Subcutaneous adipose tissue (tissue), 4 donors: ENCODE data around the gene ANKRD28. TPM values are rescaled to one million over a fixed set of nuclear protein-coding genes. Genes with fewer than 3 reads are reported as not detected.

ENCODE experiments used
- total RNA-seq, 4 donors: library from RNA; depleted of rRNA; stranded (reverse); fragments of >200 nt; gene quantifications; one replicate each; pipeline ENCODE4 v1.1.0, GENCODE V29; 2016
- TF ChIP-seq, protein P1 (sequence below): fragments of 450-650 bp; IDR thresholded peaks from one replicate; pipeline ENCODE4 v1.5.1; 2016; ENCODE audit warnings: low read depth, mild to moderate bottlenecking, control low read depth, antibody characterized with exemption, moderate library complexity

Gene ANKRD28
- total RNA-seq, 4 donors from 2014 or later = 66.5 to 130 (median 123) TPM

DNA sequence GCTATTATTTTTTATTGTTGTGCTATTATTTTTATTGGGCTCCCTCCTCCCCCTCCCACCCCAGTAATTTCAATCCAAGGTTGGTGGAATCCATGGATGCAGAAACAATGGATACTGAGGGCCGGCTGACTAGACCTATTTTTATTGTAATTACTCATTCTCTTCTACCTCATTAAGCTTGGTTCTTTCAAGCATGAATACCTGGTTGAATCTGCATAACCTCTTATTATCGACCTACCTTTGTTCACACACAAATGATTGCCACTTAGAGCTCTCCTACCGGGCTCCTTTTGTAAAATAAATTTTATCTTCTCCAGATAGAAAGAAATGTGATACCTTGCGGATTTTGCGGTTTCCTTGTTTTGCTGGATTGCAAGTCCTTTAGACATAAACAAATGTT, 164.6 kb downstream of the ANKRD28 start:
- TF ChIP-seq, protein P1, sequence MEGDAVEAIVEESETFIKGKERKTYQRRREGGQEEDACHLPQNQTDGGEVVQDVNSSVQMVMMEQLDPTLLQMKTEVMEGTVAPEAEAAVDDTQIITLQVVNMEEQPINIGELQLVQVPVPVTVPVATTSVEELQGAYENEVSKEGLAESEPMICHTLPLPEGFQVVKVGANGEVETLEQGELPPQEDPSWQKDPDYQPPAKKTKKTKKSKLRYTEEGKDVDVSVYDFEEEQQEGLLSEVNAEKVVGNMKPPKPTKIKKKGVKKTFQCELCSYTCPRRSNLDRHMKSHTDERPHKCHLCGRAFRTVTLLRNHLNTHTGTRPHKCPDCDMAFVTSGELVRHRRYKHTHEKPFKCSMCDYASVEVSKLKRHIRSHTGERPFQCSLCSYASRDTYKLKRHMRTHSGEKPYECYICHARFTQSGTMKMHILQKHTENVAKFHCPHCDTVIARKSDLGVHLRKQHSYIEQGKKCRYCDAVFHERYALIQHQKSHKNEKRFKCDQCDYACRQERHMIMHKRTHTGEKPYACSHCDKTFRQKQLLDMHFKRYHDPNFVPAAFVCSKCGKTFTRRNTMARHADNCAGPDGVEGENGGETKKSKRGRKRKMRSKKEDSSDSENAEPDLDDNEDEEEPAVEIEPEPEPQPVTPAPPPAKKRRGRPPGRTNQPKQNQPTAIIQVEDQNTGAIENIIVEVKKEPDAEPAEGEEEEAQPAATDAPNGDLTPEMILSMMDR = no peak

DNA sequence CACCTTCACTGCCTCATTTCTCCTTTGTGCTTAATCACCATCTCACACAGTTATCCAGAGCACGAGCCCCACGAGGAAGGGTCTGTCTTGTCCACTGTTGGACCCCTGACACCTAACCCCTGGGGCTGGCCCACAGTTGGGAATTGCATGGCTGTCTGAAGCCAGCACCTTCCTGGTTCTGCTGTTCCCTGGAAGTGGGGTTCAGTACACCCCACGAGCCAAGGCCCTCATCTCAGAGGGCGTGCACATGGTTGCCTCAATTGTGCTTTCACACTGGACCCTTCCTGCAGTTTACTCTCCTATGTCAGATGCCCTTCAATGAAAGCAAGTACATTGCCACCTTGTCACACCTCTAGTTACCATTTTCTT, 165.6 kb downstream of the ANKRD28 start:
- TF ChIP-seq, protein P1 = no peak

DNA sequence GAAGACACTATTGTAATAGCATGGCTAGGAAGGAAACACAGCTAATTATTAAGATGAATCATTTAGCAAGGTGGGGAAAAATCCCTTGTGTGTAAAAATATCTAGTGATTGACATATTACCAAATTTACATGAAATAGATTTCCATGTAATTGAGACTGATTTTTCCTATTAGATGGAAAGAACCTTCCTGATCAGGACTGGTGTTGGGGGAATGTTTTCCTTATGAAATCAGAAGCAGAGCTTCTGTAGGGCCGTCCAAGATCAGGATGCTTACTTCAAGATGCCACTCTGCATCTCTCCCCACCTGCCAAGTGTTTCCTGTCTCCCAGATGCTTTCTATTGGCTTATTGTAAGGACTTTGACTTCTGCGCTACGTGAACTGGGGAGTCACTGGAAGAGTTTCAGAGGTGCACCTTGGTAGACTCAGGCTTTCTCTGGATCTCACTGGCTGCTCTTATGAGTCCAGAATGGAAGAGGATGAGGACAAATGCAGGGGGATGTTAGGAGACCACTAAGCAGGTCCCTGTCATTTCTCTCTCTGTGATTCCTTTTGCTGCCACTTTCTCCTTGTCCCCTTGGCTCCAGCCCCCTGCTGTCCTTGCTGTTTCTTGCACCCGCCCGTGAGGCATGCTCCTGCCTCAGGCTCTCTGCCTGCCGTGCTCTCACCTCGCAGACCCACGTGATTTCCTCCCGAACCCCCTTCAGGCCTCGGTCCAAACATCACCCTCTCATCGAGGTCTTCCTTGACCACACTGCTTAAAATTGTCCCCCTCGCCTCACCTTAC, 166.2 kb downstream of the ANKRD28 start:
- TF ChIP-seq, protein P1 = no peak

DNA sequence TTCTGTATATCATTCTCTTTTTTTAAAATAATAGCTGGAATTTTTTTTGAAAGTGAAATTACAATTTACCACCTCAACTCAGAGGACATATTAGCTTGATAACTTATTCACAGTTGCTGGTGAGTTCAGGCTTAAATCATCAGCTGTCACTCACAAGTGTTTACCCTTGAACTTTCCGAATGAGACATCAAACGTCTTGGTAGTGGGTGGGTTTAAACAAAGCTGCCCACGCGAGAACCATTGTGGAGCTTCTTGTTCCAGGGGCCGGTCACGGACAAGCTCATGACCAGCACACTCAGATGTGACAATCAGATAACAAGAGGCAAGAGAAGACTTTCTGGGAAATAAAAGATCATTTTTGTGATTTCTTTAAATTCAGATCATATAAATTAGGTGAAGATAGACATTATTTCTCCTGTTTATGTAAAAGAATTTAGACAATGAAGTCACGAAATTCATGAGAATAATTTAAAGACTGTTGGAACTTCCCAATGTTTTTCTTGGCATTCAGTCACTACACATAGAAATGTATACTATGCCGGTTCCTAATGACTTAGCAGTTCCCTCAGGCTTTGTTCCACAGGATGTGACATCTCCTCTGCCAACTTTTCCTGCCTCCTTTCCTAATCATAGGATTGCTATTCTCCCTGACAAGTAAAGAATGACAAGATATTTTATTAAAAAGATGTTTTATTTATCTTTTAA, 167.0 kb downstream of the ANKRD28 start:
- TF ChIP-seq, protein P1 = no peak

DNA sequence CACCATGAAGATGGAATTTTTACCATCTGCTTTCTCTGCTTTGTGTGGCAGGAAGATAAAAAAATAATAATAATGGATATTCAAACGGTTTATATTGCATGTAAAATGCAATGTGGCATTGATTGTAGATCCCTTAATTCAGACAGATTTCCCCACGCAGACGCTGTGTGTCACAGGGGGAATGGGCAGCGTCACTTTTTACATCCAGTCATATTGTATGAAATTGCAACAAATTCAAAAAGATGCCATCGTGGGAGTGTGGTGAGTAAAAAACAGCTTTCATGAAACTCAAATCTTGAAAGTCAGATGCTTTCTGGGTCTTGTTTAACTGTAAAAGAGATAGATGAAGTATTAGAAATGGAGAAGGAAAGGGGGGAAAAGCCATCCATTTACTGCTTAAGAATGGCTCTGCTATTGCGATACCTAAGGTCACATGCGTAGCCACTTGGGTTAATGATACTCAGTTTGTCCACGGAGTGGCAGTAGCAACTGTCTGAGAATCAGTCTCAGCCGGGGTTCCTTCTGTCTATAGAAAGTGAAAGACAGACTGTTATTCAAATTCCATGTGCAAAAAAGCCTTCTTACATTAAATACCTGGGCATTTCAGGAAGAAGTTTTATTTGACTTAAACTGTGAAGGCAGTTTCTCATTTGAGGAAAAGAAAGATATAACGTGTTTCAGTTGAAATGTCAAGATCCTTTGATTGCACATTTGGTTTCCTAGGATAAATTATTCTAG, 167.8 kb downstream of the ANKRD28 start:
- TF ChIP-seq, protein P1 = no peak

DNA sequence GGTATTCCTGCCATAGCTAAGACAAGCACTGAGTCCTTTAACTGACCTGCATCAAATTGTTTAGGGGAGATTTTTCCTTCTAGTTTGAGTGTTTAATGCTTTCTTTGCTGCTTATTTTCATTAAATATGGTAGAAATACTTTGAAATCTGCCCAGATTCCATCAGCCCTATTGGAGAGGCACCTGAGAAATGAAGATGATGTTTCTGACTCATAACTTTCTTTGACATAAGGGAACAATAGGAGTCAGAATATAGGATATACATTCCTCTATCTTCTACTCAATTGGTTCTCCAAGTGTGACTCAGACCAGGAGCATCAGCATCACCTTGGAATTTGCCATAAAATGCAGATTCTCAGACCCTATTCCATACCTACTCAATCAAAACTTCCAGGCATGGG, 168.8 kb downstream of the ANKRD28 start:
- TF ChIP-seq, protein P1 = no peak
